H1 (cell line): Measurements from ENCODE around the gene CYP17A1.

Experiments used
- ASH2L ChIP-seq: fragments of 200-600, 300-600 bp; sonication (generic); IDR thresholded peaks from one replicate; pipeline ENCODE4 v1.7.1; 2017; ENCODE audit warnings: low read length
- ATF3 ChIP-seq: IDR thresholded peaks from 2 replicates; pipeline ENCODE4 v1.6.1; 2011; ENCODE audit warnings: low read depth, mild to moderate bottlenecking, low read length; ENCODE audit not compliant: insufficient read depth
- BCL11A ChIP-seq, 2 experiments: IDR thresholded peaks; one replicate each; pipeline ENCODE4 v1.6.1; 2011; ENCODE audit warnings: low read depth in 2 of 2, low read length in 2 of 2, mild to moderate bottlenecking in 2 of 2
- CTCF ChIP-seq, 3 experiments: IDR thresholded peaks; 1 replicate in 2 of 3; 2 replicates in 1 of 3; pipeline versions ENCODE4 v1.5.1 to v1.6.1; 2011; ENCODE audit warnings: low read length in 3 of 3, mild to moderate bottlenecking in 3 of 3, inconsistent platforms in 2 of 3, low read depth in 1 of 3, moderate library complexity in 1 of 3; ENCODE audit not compliant: insufficient read depth in 1 of 3; ENCODE audit errors: control extremely low read depth in 1 of 3
- EP300 ChIP-seq, 2 experiments: IDR thresholded peaks; 1 replicate in 1 of 2; 2 replicates in 1 of 2; pipeline ENCODE4 v1.6.1; 2011 to 2012; ENCODE audit warnings: low read depth in 2 of 2, low read length in 2 of 2, mild to moderate bottlenecking in 2 of 2, borderline replicate concordance in 1 of 2, inconsistent platforms in 1 of 2, moderate library complexity in 1 of 2
- EZH2 ChIP-seq: fragments of 200-600 bp; sonication (generic); IDR thresholded peaks from 2 replicates; pipeline ENCODE4 v1.7.1; 2012; ENCODE audit warnings: low read depth, mild to moderate bottlenecking, moderate library complexity, low read length, inconsistent platforms; ENCODE audit not compliant: severe bottlenecking
- JUND ChIP-seq: IDR thresholded peaks from 2 replicates; pipeline ENCODE4 v1.6.1; 2011; ENCODE audit warnings: mild to moderate bottlenecking, improper control_type of control experiment, low read length
- MAFK ChIP-seq: IDR thresholded peaks from 2 replicates; pipeline ENCODE4 v1.6.1; 2012; ENCODE audit warnings: low read depth, mild to moderate bottlenecking, improper control_type of control experiment, low read length
- POLR2AphosphoS5 ChIP-seq: IDR thresholded peaks from 2 replicates; pipeline ENCODE4 v1.6.1; 2011; ENCODE audit warnings: low read depth, low read length
- SUZ12 ChIP-seq: fragments of 200-600 bp; sonication (generic); IDR thresholded peaks from 2 replicates; pipeline ENCODE4 v1.6.1; 2012; ENCODE audit warnings: mild to moderate bottlenecking, inconsistent platforms, low read length, moderate library complexity, mixed read lengths
- YY1 ChIP-seq: IDR thresholded peaks from 2 replicates; pipeline ENCODE4 v1.6.1; 2011; ENCODE audit warnings: low read depth, mild to moderate bottlenecking, low read length

DNA sequence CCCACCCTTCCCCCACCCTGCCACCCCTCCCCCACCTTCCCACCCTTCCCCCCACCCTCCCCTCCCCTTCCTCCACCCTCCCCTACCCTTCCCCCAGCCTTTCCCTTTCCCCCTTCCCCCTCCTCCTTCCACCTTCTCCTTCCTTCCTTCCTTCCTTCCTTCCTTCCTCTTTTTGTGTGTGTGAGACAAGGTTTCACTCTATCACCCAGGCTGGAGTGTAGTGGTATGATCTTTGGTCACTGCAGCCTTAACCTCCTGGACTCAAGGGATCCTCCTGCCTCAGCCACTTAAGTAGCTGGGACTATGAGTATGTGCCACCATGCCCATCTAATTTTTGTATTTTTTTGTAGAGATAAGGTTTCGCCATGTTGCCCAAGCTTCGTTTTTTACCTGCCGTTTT is 35.2 kb downstream of the CYP17A1 start:
- TF ChIP-seq ASH2L (no peak), CTCF (IDR thresholded peaks at IDR 0.05; ENCODE audit: control extremely low read depth in 1 of 3, insufficient read depth in 1 of 3, low read depth in 1 of 3, low read length in 3 of 3) (no peak), BCL11A (IDR thresholded peaks at IDR 0.05; ENCODE audit: low read depth in 2 of 2, low read length in 2 of 2) (no peak), YY1 (no peak), SUZ12 (no peak), EZH2 (no peak), EP300 (IDR thresholded peaks at IDR 0.05; ENCODE audit: borderline replicate concordance in 1 of 2, low read depth in 2 of 2, low read length in 2 of 2) (no peak), JUND (no peak), ATF3 (no peak), POLR2AphosphoS5 (no peak), MAFK (no peak)
